Hepatocyte (in vitro differentiated cells): Measurements from ENCODE around the gene ZFYVE16.

Experiments
- CTCF ChIP-seq: fragments of 200-600 bp; sonication (generic); IDR thresholded peaks from 2 replicates; pipeline ENCODE4 v1.5.1; 2016; ENCODE audit warnings: antibody characterized with exemption, mild to moderate bottlenecking; ENCODE audit not compliant: poor library complexity
- EZH2 ChIP-seq: fragments of 200-600 bp; sonication (generic); IDR thresholded peaks from 2 replicates; pipeline ENCODE4 v1.6.1; 2016; ENCODE audit warnings: antibody characterized with exemption, mild to moderate bottlenecking, borderline replicate concordance
- EZH2phosphoT487 ChIP-seq: fragments of 200-600 bp; sonication (generic); IDR thresholded peaks from one replicate; pipeline ENCODE4 v1.6.1; 2018; ENCODE audit warnings: antibody characterized with exemption, mild to moderate bottlenecking, low read depth, moderate library complexity; ENCODE audit not compliant: unreplicated experiment, severe bottlenecking

DNA sequence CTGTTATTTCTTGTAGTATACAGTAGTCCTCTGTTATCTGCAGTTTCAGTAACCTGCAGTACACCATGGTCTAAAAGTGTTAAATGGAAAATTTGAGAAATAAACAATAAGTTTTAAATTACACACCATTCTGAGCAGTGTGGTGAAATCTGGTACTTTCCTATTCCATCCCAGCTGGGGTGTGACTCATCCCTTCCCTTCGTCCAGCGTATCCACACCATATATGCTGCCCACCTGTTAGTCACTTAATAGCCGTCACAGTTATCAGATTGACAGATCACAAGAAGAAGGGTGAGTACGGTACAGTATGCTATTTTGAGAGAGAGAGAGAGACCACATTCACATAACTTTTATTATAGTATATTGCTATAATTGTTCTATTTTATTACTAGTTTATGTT is 109.0 kb downstream of the ZFYVE16 start:
- TF ChIP-seq CTCF (no peak), EZH2phosphoT487 (no peak), EZH2 (no peak)
